HCEC 1CT (cell line): Measurements from ENCODE around the gene REXO5.
"Not testable (repeated sequence)": the region's sequence is repeated elsewhere in the genome, so short reads cannot be mapped to it uniquely, and the experiment has no call there.

Experiments
- DNase-seq: peaks from one replicate; pipeline ENCODE4 v3.0.0-alpha.2; 2017

The REXO5 gene

GRCh38 chr16:20803561-20804214 is 2.6 kb upstream of the REXO5 start:
- no peak for DNase-seq

- not testable (repeated sequence) for DNase-seq
Measured at GRCh38 chr16:20805684-20806167, 601 bp upstream of the REXO5 start.

- DNase-seq = no peak
Measured at GRCh38 chr16:20807862-20808261, 1.5 kb downstream of the REXO5 start.

GRCh38 chr16:20811889-20812439 is 5.6 kb downstream of the REXO5 start:
- DNase-seq = no peak

GRCh38 chr16:20812510-20812909 is 6.2 kb downstream of the REXO5 start:
- DNase-seq = no peak

- DNase-seq = no peak
Measured at GRCh38 chr16:20814784-20815183, 8.5 kb downstream of the REXO5 start.

GRCh38 chr16:20818929-20819585 is 12.7 kb downstream of the REXO5 start:
- no peak for DNase-seq

GRCh38 chr16:20821682-20822081 is 15.4 kb downstream of the REXO5 start:
- no peak for DNase-seq

GRCh38 chr16:20822521-20823325 is 16.4 kb downstream of the REXO5 start:
- no peak for DNase-seq

GRCh38 chr16:20826039-20826566 is 19.8 kb downstream of the REXO5 start:
- DNase-seq = no peak

- DNase-seq = no peak
Measured at GRCh38 chr16:20829536-20829935, 23.2 kb downstream of the REXO5 start.

- no peak for DNase-seq
Measured at GRCh38 chr16:20830372-20830771, 24.0 kb downstream of the REXO5 start.

GRCh38 chr16:20833086-20833485 is 26.8 kb downstream of the REXO5 start:
- DNase-seq = no peak

GRCh38 chr16:20838240-20838639 is 31.9 kb downstream of the REXO5 start:
- DNase-seq = no peak

GRCh38 chr16:20839504-20839903 is 33.2 kb downstream of the REXO5 start:
- DNase-seq = no peak

GRCh38 chr16:20844054-20844453 is 37.7 kb downstream of the REXO5 start:
- no peak for DNase-seq

GRCh38 chr16:20844588-20844987 is 38.3 kb downstream of the REXO5 start:
- no peak for DNase-seq

GRCh38 chr16:20846030-20846429 is 39.7 kb downstream of the REXO5 start:
- DNase-seq = no peak

- DNase-seq = no peak
Measured at GRCh38 chr16:20846551-20846950, 40.2 kb downstream of the REXO5 start.

GRCh38 chr16:20847550-20847949 is 41.2 kb downstream of the REXO5 start:
- DNase-seq = no peak

- peak; percentile 42 for DNase-seq
Measured at GRCh38 chr16:20849589-20850390, 43.5 kb downstream of the REXO5 start.

GRCh38 chr16:20850981-20851380 is 44.7 kb downstream of the REXO5 start:
- no peak for DNase-seq
